Forelimb muscle (tissue), 1 donor: Measurements from ENCODE around the gene MAP3K5. TPM values are rescaled to one million over a fixed set of nuclear protein-coding genes. Genes with fewer than 3 reads are reported as not detected.
"Not testable (repeated sequence)": the region's sequence is repeated elsewhere in the genome, so short reads cannot be mapped to it uniquely, and the experiment has no call there.

ENCODE experiments used
- DNase-seq: peaks from one replicate; pipeline ENCODE4 v3.0.0-alpha.2; 2013; ENCODE audit warnings: low read depth
- polyA plus RNA-seq: library from polyadenylated mRNA; unstranded; fragments of 120-200 nt; gene quantifications from one replicate; pipeline ENCODE4 v1.2.1, GENCODE V29; 2013; ENCODE audit not compliant: insufficient read length

MAP3K5 gene
- polyA plus RNA-seq, 1 donor: 3.2 TPM

DNA sequence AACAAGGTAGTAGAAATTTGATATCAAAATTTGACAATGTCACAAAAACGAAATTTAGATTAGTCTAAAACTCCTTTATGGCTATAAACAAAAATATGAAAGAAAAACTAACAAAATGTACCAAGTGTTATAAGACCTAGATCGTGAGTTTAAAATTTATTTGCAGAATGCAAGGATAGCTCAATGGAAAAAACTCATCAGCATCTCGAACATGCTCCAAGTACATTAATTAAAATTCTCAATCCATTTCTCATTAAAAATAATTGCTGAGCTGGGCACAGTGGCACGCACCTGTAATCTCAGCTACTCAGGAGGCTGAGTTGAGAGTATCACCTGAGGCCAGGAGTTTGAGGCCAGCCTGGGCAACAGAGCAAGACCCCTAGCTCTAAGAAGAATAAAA is 70.8 kb downstream of the MAP3K5 start:
- no peak for DNase-seq

GRCh38 chr6:136720045-136720770 is 72.1 kb downstream of the MAP3K5 start:
- no peak for DNase-seq

DNA sequence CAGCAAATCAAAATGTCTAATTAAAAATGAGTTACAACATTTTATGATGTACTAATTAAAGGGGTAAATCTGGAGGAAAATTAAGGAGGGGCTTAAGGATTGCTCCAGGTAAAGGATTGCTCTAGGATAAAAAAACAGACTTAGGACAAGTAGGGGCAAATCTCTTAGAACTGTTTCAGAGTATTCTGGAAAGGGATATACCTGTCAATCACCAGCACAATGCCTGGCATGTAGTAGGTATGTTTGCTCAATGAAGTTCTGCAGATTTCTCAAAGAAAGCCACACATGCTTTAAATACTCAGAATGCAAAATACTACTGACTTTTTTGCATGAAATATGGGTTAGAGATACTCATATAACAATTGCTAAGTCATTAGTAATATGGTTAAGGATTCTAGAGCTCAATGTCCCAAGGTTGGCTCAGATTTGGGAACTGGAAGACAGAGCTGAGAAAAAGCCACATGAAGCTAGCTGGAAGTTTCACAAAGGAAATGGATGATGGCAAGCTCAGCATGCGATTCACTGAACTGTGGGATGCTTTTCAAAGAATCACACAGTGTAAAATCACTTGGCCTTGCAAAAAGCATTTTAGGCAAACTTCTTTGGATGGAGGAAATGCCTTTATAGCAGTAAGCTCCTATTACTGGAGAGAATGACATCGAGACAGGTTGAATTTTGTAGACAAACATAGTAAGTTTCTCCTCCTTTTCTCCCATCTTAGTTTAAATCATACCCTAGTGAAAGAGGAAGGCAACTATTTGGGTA is 72.8 kb downstream of the MAP3K5 start:
- DNase-seq: no peak

GRCh38 chr6:136718476-136718875 is 73.8 kb downstream of the MAP3K5 start:
- DNase-seq: no peak

DNA sequence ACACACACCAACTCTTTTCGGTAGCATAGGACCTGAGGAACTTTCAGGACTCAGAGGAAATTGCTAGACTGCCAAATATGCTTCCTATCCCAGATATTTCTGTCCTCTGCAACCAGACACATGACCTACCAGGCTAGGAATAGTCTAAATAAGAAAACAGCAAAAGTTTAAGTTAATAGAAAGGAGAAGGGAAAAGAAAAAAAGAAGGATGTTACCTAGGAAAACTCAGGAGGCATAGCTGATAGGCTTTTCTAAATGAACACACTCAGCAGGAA is 74.6 kb downstream of the MAP3K5 start:
- DNase-seq: peak; percentile 28

- DNase-seq: no peak
Measured at GRCh38 chr6:136716917-136717715, 75.2 kb downstream of the MAP3K5 start.

GRCh38 chr6:136712642-136713041 is 79.6 kb downstream of the MAP3K5 start:
- DNase-seq: not testable (repeated sequence)

- no peak for DNase-seq
Measured at GRCh38 chr6:136711644-136712043, 80.6 kb downstream of the MAP3K5 start.

DNA sequence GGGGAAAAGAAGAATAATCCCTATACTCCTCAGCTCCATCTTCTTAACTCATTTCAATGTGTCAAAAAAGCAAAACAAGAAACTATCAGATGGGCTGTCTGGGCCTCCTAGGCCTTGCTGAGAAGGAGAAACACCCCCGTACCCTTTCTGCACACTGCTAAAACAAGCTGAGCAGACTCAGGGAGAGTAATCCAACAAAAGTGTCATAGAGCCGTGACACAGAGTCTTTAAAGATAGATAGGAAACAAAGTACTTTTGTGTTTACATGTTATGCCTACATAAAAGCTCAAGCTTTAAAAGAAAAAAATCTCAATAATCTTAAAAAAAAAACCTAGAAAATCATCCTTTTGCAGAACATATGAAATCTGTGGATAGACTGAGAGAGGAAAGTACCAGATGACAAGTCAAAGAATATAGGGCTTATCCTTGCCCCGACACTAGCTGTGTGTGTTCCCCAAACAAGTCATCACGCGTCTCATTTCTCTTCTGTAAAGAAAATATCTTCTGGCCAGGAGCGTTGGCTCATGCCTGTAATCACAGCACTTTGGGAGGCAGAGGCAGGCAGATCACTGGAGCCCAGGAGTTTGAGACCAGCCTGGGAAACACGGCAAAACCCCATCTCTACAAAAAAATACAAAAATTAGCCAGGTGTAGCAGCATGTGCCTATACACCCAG is 81.3 kb downstream of the MAP3K5 start:
- no peak for DNase-seq

DNA sequence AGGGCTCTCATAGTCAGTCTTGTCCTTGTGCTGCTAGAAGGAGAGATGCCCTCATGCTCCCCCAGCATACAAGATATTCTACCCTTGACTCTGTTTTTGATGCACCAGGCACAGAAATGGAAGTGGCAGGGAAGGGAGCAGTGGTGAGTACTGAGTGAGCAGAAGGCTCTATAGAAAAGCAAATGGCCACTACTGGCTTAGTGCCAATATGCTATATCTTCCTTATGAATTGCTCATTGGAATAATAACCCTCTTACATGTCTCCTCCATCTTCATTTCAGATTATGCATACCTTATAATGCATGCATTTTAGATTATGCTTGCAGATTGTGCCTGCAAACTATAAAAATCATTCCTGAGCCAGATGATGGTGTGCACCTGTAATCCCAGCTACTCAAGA is 82.8 kb downstream of the MAP3K5 start:
- no peak for DNase-seq

GRCh38 chr6:136706430-136706829 is 85.8 kb downstream of the MAP3K5 start:
- no peak for DNase-seq

DNA sequence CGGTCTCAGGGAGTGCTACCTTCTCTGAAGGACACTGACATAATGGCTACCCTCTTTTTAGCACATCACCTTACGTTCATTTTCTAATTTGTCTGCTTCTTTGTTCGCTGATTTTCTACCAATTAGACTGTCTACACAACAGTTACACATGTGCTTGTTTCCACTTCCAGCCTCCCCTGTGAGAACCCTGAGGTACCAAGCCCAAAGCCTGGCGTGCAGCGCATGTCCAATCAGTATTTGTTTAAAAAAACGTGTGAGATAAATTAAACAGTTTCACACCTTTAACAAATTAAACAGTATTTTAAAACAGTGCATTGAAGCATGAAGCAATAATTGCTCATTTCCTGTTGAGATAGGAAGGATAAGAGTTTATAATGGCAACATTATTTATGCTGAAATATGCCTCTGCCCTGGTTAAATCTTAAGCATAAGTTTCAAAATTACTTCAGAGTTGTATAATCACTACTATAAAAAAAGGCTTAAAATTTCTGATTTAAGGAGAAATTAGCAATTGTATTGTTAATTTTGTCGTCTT is 88.9 kb downstream of the MAP3K5 start:
- no peak for DNase-seq

- DNase-seq: no peak
Measured at GRCh38 chr6:136701045-136701444, 91.2 kb downstream of the MAP3K5 start.

DNA sequence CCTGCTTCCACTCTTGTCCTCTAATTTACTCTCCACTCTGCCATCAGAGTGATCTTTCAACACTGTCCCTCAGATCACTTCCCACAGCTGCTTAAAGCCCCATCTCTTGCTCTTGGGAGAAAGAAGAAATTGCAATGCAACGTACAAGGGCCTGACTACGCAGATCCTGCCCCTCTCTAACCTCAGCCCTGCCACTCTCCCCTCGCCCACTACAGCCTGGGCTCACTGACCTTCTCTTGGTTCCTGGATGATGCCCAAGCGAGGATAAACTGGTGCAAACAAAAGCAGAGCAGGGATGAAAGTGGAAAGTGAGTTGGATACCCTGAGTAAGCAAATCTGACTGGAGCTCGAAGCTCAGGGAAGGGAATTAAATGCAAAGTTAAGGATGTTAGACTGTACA is 92.9 kb downstream of the MAP3K5 start:
- DNase-seq: no peak

DNA sequence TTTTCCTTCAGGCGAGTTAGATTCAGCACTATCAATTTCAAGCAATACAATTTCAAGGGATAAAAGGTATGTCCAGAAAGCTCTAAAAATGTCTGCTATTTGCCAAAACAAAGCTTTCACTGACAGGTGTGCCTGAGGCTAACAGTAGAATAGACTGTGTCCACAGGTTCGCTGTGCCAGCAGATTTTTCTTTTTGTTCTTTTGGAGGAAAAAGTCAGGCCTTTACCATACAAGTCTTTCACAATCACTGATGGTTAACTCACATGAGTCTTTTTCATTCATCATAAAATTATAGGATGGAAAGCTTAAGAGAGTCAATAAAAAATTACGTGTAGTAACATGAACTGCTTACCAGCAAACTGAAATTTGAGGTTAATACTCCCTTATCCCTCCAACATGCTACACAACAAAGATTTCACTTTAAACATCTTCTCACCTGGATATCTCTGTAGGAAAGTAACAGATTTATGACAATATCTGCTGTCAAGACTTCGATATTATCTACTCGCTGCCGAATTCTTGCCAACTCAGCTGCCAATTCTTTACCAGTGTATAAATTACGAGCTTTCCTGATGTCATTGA is 95.4 kb downstream of the MAP3K5 start:
- no peak for DNase-seq

DNA sequence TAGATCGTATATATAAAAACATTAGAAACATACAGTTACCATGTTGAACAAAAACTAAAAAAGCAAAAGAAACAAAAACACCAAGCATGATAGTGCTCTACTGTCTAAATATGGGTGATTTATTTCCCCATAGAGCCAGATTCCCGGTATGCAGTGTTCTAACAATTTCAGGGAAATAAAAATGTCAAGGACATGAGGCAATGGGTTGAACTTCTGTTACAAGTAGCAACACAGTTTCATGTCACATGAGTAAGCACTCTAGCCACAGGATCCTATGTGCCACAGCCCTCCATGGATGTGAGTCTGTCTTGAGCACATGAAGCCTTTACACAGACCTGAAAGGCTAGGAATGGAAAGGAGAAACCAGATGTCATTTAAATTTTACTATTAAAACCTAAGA is 96.0 kb downstream of the MAP3K5 start:
- DNase-seq: no peak

DNA sequence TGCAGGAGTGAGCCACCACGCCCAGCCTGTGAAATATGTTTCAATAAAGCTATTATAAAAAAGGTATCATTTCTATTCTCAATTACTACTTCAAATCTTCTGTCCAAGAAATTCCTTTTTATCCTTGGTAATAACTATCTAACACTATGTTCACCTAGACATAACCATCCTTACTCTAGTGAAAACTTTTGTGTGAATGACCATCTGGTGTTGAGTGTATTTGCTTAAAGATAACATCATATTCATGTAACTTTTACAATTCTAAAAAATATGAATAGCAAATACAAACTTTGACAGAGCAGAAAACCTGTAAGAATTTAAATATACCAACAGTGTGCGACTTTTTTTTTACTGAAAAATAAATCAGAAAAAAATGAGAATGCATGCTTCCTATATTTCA is 96.9 kb downstream of the MAP3K5 start:
- no peak for DNase-seq

DNA sequence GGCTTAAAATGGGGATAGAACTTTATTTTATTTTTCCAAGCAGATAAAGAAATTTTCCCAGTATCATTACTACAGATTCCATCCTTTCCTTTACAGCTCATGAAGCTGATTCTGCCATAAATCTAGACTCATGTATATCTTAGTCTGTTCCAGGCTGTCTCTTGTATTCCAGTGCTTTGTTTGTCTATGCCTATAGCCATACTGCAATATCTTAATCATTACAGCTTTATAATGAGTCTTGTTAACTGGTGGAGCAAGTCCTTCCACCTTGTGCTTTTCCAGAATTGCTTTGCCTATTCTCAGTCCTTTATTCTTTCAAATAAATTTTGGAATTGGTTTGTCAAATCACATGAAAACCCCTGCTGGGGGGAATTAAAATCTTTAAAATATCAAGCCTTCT is 99.2 kb downstream of the MAP3K5 start:
- DNase-seq: no peak

GRCh38 chr6:136687894-136688293 is 104.4 kb downstream of the MAP3K5 start:
- DNase-seq: not testable (repeated sequence)

DNA sequence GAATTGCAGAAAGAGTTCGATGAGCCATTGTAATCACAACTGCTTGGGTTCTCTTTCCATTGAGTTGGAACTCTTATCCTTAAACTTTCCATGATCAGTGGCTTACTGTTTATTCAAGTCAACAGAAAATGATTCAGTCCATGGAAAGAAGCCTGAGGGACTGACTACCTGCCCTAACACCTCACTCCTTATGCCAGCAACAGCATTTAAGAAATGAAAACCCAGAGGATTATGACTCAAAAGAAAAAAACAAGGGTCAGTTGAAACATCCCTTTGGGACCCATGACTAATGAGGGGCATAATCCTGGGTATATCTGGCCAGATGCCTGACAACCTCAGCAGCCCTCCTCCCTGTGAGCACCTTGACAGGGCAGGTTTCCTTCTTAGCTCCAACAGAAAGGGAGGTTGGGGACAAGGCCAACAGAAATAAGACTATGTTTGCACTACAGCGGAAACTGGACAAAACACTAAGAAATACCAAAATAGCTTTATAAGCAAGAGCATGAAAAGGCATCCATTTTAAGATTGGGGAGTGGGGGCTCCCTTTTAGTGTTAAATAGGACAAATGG is 106.7 kb downstream of the MAP3K5 start:
- DNase-seq: no peak

DNA sequence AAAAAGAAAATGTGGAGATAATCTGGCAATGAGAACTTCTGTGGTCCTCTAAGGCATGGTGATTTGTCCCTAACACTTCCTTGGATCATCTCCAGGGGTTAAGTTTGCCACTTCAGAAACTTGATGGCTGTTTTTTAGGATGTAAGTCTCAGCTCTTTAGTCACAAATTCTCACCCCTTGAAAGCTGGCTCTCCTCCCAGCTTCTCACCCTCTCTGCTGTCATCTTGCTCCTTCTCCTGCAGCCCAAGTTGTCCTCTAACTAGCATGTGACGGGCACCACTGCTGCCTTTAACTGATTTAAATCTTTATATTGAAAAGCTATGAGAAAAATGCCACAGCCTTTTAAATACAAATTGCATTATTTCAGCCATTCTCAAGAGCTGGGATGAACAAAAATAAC is 107.8 kb downstream of the MAP3K5 start:
- DNase-seq: no peak
